ENCODE results near the gene SLC25A34.

DNA sequence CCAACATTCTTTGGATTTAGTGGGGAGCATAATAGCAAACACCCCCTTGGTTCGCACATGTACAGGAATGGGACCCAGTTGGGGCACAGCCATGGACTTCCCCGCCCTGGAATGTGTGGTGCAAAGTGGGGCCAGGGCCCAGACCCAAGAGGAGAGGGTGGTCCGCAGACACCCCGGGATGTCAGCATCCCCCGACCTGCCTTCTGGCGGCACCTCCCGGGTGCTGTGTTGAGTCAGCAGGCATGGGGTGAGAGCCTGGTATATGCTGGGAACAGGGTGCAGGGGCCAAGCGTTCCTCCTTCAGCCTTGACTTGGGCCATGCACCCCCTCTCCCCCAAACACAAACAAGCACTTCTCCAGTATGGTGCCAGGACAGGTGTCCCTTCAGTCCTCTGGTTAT, 49.6 kb downstream of the SLC25A34 start:
- TF ChIP-seq, protein P1, sequence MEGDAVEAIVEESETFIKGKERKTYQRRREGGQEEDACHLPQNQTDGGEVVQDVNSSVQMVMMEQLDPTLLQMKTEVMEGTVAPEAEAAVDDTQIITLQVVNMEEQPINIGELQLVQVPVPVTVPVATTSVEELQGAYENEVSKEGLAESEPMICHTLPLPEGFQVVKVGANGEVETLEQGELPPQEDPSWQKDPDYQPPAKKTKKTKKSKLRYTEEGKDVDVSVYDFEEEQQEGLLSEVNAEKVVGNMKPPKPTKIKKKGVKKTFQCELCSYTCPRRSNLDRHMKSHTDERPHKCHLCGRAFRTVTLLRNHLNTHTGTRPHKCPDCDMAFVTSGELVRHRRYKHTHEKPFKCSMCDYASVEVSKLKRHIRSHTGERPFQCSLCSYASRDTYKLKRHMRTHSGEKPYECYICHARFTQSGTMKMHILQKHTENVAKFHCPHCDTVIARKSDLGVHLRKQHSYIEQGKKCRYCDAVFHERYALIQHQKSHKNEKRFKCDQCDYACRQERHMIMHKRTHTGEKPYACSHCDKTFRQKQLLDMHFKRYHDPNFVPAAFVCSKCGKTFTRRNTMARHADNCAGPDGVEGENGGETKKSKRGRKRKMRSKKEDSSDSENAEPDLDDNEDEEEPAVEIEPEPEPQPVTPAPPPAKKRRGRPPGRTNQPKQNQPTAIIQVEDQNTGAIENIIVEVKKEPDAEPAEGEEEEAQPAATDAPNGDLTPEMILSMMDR (IDR thresholded peaks at IDR 0.05), result no peak
- TF ChIP-seq POLR2A (IDR thresholded peaks at IDR 0.05; ENCODE audit: low read depth) (no peak), POLR2AphosphoS5 (IDR thresholded peaks at IDR 0.05) (no peak)

All from esophagus muscularis mucosa (tissue), 3 donors.